ENCODE results near the gene B4GALT4. TPM values are rescaled to one million over a fixed set of nuclear protein-coding genes. Genes with fewer than 3 reads are reported as not detected.
"Not testable (repeated sequence)": the region's sequence is repeated elsewhere in the genome, so short reads cannot be mapped to it uniquely, and the experiment has no call there.

Gene B4GALT4
- total and polyA plus RNA-seq, 3 experiments from 2014 or later = 10.6 to 18.0 (median 17.9) TPM

- H3K36me3 ChIP-seq (ENCODE audit: insufficient read depth, low read length); H3K4me3 Mint-ChIP-seq; H3K27me3 Mint-ChIP-seq; H3K27ac ChIP-seq (ENCODE audit: low read depth, low read length); POLR2A ChIA-PET; DNase-seq; H3K27me3 ChIP-seq (ENCODE audit: insufficient read depth, low read length, poor library complexity, severe bottlenecking); H3K27ac Mint-ChIP-seq; H3K4me3 ChIP-seq (ENCODE audit: low read length); H3K9me3 ChIP-seq (ENCODE audit: low read length): not testable (repeated sequence)
- H3K36me3 Mint-ChIP-seq = peaks cover 2 to 11% (median 3%) of the 10 kb centered on the region in 3 donors
- H3K9me3 Mint-ChIP-seq = peaks cover 9 to 13% (median 12%) of the 10 kb centered on the region in 5 donors
- H3K4me1 Mint-ChIP-seq = peaks cover 23 to 30% (median 27%) of the 10 kb centered on the region in 3 donors
- H3K4me1 ChIP-seq (ENCODE audit: insufficient read depth, low read length) = peaks cover 18% of the 10 kb centered on the region
- CTCF ChIA-PET = interaction anchor here (1.0 to 2.3 kb wide), 2 partner anchors 359 to 361 kb away, joined by 3 to 6 read pairs; no protein-coding TSS in a partner anchor
These were observed 2.4 kb upstream of the B4GALT4 start for GRCh38 chr3:119243058-119243529.

GRCh38 chr3:119242387-119243057 lies 1.8 kb upstream of the B4GALT4 start:
- H3K9me3 ChIP-seq (ENCODE audit: low read length); H3K9me3 Mint-ChIP-seq; H3K27me3 Mint-ChIP-seq; H3K36me3 ChIP-seq (ENCODE audit: insufficient read depth, low read length); H3K27me3 ChIP-seq (ENCODE audit: insufficient read depth, low read length, poor library complexity, severe bottlenecking); H3K4me3 ChIP-seq (ENCODE audit: low read length); H3K27ac ChIP-seq (ENCODE audit: low read depth, low read length); H3K36me3 Mint-ChIP-seq; H3K27ac Mint-ChIP-seq; DNase-seq: not testable (repeated sequence)
- H3K4me1 ChIP-seq (ENCODE audit: insufficient read depth, low read length) = peaks cover 21% of the 10 kb centered on the region
- ChIA-PET POLR2A (interaction anchor here (1.6 kb wide), 1 partner anchor 80 kb away, joined by 9 read pairs; no protein-coding TSS in a partner anchor), CTCF (interaction anchor here (1.0 to 3.7 kb wide), 5 partner anchors 18 to 360 kb away, joined by 3 to 73 read pairs (median 4); partner anchors contain the start of gene ARHGAP31)
- H3K4me1 Mint-ChIP-seq = peaks cover 26 to 33% (median 30%) of the 10 kb centered on the region in 3 donors
- H3K4me3 Mint-ChIP-seq = peak overlapping the region in 1 of 7 donors; percentile 44

- Histone ChIP-seq H3K4me1 (ENCODE audit: insufficient read depth, low read length) (peaks cover 44% of the 10 kb centered on the region), H3K9me3 (ENCODE audit: low read length) (no peaks in the 10 kb centered on the region), H3K27me3 (ENCODE audit: insufficient read depth, low read length, poor library complexity, severe bottlenecking) (no peaks in the 10 kb centered on the region), H3K4me3 (ENCODE audit: low read length) (peak overlapping the region; percentile 69), H3K27ac (ENCODE audit: low read depth, low read length) (peak overlapping the region; percentile 75), H3K36me3 (ENCODE audit: insufficient read depth, low read length) (no peaks in the 10 kb centered on the region)
- Mint-ChIP-seq H3K9me3 (no peaks in the 10 kb centered on the region), H3K36me3 (peaks cover 0 to 20% (median 11%) of the 10 kb centered on the region in 3 donors), H3K4me3 (peak overlapping the region; percentile 70 to 93 (median 83)), H3K27me3 (peaks cover 0 to 2% of the 10 kb centered on the region in 2 donors), H3K4me1 (peaks cover 47 to 56% (median 54%) of the 10 kb centered on the region in 3 donors), H3K27ac (peak overlapping the region; percentile 38 to 96 (median 90))
- POLR2A ChIA-PET = interaction anchor here (0.5 to 2.1 kb wide), 3 partner anchors 55 to 1124 kb away, joined by 3 to 13 read pairs (median 5); partner anchors contain the start of genes ARHGAP31 and TIMMDC1
- CTCF ChIA-PET = interaction anchor here (0.9 to 3.7 kb wide), 16 partner anchors 12 to 436 kb away, joined by 3 to 73 read pairs (median 7); partner anchors contain the start of genes ARHGAP31, COX17, TEX55 and TMEM39A
- DNase-seq = no peak
These were observed 532 bp downstream of the B4GALT4 start for GRCh38 chr3:119240101-119240590.

GRCh38 chr3:119239206-119239820 lies 1.4 kb downstream of the B4GALT4 start:
- H3K36me3 Mint-ChIP-seq = peaks cover 0 to 28% (median 15%) of the 10 kb centered on the region in 3 donors
- CTCF ChIA-PET = interaction anchor here (3.7 kb wide), 1 partner anchor 356 kb away, joined by 73 read pairs; no protein-coding TSS in a partner anchor
- H3K4me3 ChIP-seq (ENCODE audit: low read length) = peak overlapping the region; percentile 69
- H3K9me3 Mint-ChIP-seq = no peaks in the 10 kb centered on the region
- no peaks in the 10 kb centered on the region for H3K9me3 ChIP-seq (ENCODE audit: low read length)
- peaks cover 48% of the 10 kb centered on the region for H3K4me1 ChIP-seq (ENCODE audit: insufficient read depth, low read length)
- H3K27ac Mint-ChIP-seq = peak overlapping the region; percentile 38 to 96 (median 90)
- no peaks in the 10 kb centered on the region for H3K36me3 ChIP-seq (ENCODE audit: insufficient read depth, low read length)
- H3K4me3 Mint-ChIP-seq = peak overlapping the region; percentile 82 to 93 (median 86)
- H3K27ac ChIP-seq (ENCODE audit: low read depth, low read length) = no peak overlapping the region
- H3K27me3 Mint-ChIP-seq = no peaks in the 10 kb centered on the region
- H3K27me3 ChIP-seq (ENCODE audit: insufficient read depth, low read length, poor library complexity, severe bottlenecking) = no peaks in the 10 kb centered on the region
- POLR2A ChIA-PET = interaction anchor here (0.5 to 0.8 kb wide), 3 partner anchors 56 to 1125 kb away, joined by 3 to 5 read pairs (median 3); no protein-coding TSS in a partner anchor
- no peak for DNase-seq
- H3K4me1 Mint-ChIP-seq = peaks cover 50 to 64% (median 63%) of the 10 kb centered on the region in 3 donors

GRCh38 chr3:119238363-119238762 lies 2.3 kb downstream of the B4GALT4 start:
- H3K4me3 ChIP-seq (ENCODE audit: low read length) = peak overlapping the region; percentile 20
- H3K27ac ChIP-seq (ENCODE audit: low read depth, low read length) = no peak overlapping the region
- peaks cover 57% of the 10 kb centered on the region for H3K4me1 ChIP-seq (ENCODE audit: insufficient read depth, low read length)
- Mint-ChIP-seq H3K27me3 (no peaks in the 10 kb centered on the region), H3K4me1 (peaks cover 50 to 64% (median 63%) of the 10 kb centered on the region in 3 donors), H3K9me3 (no peaks in the 10 kb centered on the region), H3K4me3 (peak overlapping the region; percentile 49 to 93 (median 63)), H3K36me3 (peaks cover 0 to 35% (median 18%) of the 10 kb centered on the region in 3 donors), H3K27ac (peak overlapping the region in 6 of 8 donors; percentile 14 to 91 (median 58))
- H3K27me3 ChIP-seq (ENCODE audit: insufficient read depth, low read length, poor library complexity, severe bottlenecking) = no peaks in the 10 kb centered on the region
- ChIA-PET CTCF (interaction anchor here (3.7 kb wide), 1 partner anchor 355 kb away, joined by 73 read pairs; no protein-coding TSS in a partner anchor), POLR2A (no interaction called here)
- no peaks in the 10 kb centered on the region for H3K9me3 ChIP-seq (ENCODE audit: low read length)
- H3K36me3 ChIP-seq (ENCODE audit: insufficient read depth, low read length) = peaks cover 1% of the 10 kb centered on the region
- DNase-seq = no peak

- Histone ChIP-seq H3K4me1 (ENCODE audit: insufficient read depth, low read length) (peaks cover 66% of the 10 kb centered on the region), H3K27me3 (ENCODE audit: insufficient read depth, low read length, poor library complexity, severe bottlenecking) (no peaks in the 10 kb centered on the region), H3K27ac (ENCODE audit: low read depth, low read length) (no peak overlapping the region), H3K36me3 (ENCODE audit: insufficient read depth, low read length) (peaks cover 5% of the 10 kb centered on the region), H3K4me3 (ENCODE audit: low read length) (no peak overlapping the region), H3K9me3 (ENCODE audit: low read length) (no peaks in the 10 kb centered on the region)
- no peaks in the 10 kb centered on the region for H3K9me3 Mint-ChIP-seq
- H3K36me3 Mint-ChIP-seq = peaks cover 0 to 45% (median 20%) of the 10 kb centered on the region in 3 donors
- DNase-seq = no peak
- H3K27ac Mint-ChIP-seq = peak overlapping the region in 6 of 8 donors; percentile 26 to 93 (median 58)
- CTCF ChIA-PET = interaction anchor here (0.6 to 1.4 kb wide), 5 partner anchors 34 to 356 kb away, joined by 3 to 5 read pairs (median 3); partner anchors contain the start of gene ARHGAP31
- POLR2A ChIA-PET = interaction anchor here (0.8 kb wide), 1 partner anchor 58 kb away, joined by 3 read pairs; no protein-coding TSS in a partner anchor
- H3K4me3 Mint-ChIP-seq = peak overlapping the region in 3 of 7 donors; percentile 40 to 78 (median 44)
- no peaks in the 10 kb centered on the region for H3K27me3 Mint-ChIP-seq
- peaks cover 51 to 70% (median 65%) of the 10 kb centered on the region in 3 donors for H3K4me1 Mint-ChIP-seq
These were observed 3.4 kb downstream of the B4GALT4 start for GRCh38 chr3:119237299-119237698.

GRCh38 chr3:119236756-119237155 lies 3.9 kb downstream of the B4GALT4 start:
- peak in 1 of 5 donors; percentile 18 for DNase-seq
- Mint-ChIP-seq H3K27me3 (no peaks in the 10 kb centered on the region), H3K36me3 (peaks cover 0 to 50% (median 24%) of the 10 kb centered on the region in 3 donors), H3K9me3 (no peaks in the 10 kb centered on the region), H3K4me1 (peaks cover 51 to 75% (median 70%) of the 10 kb centered on the region in 3 donors), H3K27ac (peak overlapping the region; percentile 26 to 93 (median 71)), H3K4me3 (peak overlapping the region; percentile 36 to 78 (median 54))
- H3K4me1 ChIP-seq (ENCODE audit: insufficient read depth, low read length) = peaks cover 67% of the 10 kb centered on the region
- H3K9me3 ChIP-seq (ENCODE audit: low read length) = no peaks in the 10 kb centered on the region
- no peak overlapping the region for H3K27ac ChIP-seq (ENCODE audit: low read depth, low read length)
- H3K36me3 ChIP-seq (ENCODE audit: insufficient read depth, low read length) = peaks cover 5% of the 10 kb centered on the region
- no peak overlapping the region for H3K4me3 ChIP-seq (ENCODE audit: low read length)
- ChIA-PET POLR2A (no interaction called here), CTCF (interaction anchor here (1.2 to 1.4 kb wide), 2 partner anchors 35 to 355 kb away, joined by 3 read pairs; no protein-coding TSS in a partner anchor)
- no peaks in the 10 kb centered on the region for H3K27me3 ChIP-seq (ENCODE audit: insufficient read depth, low read length, poor library complexity, severe bottlenecking)

All from CD8-positive, alpha-beta memory T cell (primary cell).